Measurements from ENCODE around the gene STXBP6. TPM values are rescaled to one million over a fixed set of nuclear protein-coding genes. Genes with fewer than 3 reads are reported as not detected.
A peak's percentile ranks its signal among the peaks of the same experiment; 100 is the strongest.

Gene STXBP6
- total and polyA plus RNA-seq, 2 of the 13 experiments (the other 11 are each of a cell fraction or from before 2014, with no cell fraction given), result 35.3 to 42.8 TPM

DNA sequence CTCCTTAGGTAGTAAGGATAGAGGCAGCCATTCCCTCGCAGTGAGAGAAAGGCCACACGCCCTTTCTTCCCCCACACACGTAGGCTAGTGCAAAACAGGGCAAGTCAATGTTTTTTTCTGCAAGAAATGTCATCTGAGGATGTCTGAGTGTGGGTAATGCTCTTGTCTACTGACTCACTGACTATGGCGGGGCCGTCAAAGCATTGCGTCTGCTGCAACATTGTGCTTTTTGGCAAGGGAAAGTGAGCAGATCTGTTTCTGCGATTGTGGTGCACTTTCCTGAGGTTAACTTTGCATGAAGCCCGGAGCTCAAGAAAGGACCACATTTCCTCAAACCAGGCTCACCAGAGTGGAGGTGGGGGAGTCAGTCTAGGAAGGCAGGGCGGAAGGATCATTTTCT lies 234.4 kb downstream of the STXBP6 start (continued):
- TF ChIP-seq, protein P1, sequence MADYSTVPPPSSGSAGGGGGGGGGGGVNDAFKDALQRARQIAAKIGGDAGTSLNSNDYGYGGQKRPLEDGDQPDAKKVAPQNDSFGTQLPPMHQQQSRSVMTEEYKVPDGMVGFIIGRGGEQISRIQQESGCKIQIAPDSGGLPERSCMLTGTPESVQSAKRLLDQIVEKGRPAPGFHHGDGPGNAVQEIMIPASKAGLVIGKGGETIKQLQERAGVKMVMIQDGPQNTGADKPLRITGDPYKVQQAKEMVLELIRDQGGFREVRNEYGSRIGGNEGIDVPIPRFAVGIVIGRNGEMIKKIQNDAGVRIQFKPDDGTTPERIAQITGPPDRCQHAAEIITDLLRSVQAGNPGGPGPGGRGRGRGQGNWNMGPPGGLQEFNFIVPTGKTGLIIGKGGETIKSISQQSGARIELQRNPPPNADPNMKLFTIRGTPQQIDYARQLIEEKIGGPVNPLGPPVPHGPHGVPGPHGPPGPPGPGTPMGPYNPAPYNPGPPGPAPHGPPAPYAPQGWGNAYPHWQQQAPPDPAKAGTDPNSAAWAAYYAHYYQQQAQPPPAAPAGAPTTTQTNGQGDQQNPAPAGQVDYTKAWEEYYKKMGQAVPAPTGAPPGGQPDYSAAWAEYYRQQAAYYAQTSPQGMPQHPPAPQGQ (CRISPR knock-in tag; IDR thresholded peaks at IDR 0.05; ENCODE audit: borderline replicate concordance), result 0 out of 2 replicates have a peak, but pooled peaks have one; percentile 69
- TF ChIP-seq, protein P2, sequence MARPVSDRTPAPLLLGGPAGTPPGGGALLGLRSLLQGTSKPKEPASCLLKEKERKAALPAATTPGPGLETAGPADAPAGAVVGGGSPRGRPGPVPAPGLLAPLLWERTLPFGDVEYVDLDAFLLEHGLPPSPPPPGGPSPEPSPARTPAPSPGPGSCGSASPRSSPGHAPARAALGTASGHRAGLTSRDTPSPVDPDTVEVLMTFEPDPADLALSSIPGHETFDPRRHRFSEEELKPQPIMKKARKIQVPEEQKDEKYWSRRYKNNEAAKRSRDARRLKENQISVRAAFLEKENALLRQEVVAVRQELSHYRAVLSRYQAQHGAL (CRISPR knock-in tag; IDR thresholded peaks at IDR 0.05; ENCODE audit: not compliant biosample characterization), result peak; percentile 48

DNA sequence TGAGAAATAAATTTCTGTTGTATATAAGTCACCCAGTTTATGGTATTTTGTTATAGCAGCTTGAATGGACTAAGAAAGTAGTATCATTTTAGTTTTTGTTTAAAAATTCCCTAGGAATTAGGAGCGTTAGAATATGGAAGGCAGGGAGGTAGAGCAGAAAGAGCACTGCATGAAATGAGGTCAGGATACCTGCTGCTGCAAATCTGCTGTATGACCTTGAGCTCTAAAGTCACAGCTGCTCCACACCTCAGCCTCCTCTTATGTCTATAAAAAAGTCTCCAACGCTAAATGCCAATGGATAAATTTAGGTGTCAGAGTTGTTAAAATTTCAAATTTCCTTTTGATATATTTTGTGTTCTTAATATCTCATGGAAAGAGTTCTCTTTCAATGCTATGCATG lies 235.0 kb downstream of the STXBP6 start:
- no peak overlapping the region for H2AFZ ChIP-seq (ENCODE audit: low read length)
- no peak for TF ChIP-seq THYN1 (CRISPR knock-in tag; IDR thresholded peaks at IDR 0.05; ENCODE audit: borderline replicate concordance, low read depth)
- peak; percentile 99 for TF ChIP-seq ZNF234 (CRISPR knock-in tag; conservative IDR thresholded peaks at IDR 0.05)
- TF ChIP-seq MEF2D (CRISPR knock-in tag; IDR thresholded peaks at IDR 0.05), result no peak
- TF ChIP-seq KMT2A (CRISPR knock-in tag; IDR thresholded peaks at IDR 0.05), result no peak
- TF ChIP-seq KLF12 (CRISPR knock-in tag; IDR thresholded peaks at IDR 0.05; ENCODE audit: borderline replicate concordance), result peak; percentile 43; the same call in 1 of the 2 replicates
- TF ChIP-seq FOSL2 (CRISPR knock-in tag; IDR thresholded peaks at IDR 0.05), result 0 out of 2 replicates have a peak, but pooled peaks have one; percentile 8
- TF ChIP-seq, protein P3, sequence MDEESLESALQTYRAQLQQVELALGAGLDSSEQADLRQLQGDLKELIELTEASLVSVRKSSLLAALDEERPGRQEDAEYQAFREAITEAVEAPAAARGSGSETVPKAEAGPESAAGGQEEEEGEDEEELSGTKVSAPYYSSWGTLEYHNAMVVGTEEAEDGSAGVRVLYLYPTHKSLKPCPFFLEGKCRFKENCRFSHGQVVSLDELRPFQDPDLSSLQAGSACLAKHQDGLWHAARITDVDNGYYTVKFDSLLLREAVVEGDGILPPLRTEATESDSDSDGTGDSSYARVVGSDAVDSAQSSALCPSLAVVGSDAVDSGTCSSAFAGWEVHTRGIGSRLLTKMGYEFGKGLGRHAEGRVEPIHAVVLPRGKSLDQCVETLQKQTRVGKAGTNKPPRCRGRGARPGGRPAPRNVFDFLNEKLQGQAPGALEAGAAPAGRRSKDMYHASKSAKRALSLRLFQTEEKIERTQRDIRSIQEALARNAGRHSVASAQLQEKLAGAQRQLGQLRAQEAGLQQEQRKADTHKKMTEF (CRISPR knock-in tag; IDR thresholded peaks at IDR 0.05), result 0 out of 2 replicates have a peak, but pooled peaks have one; percentile 6
- TF ChIP-seq ZBTB42 (CRISPR knock-in tag; IDR thresholded peaks at IDR 0.05), result 0 out of 2 replicates have a peak, but pooled peaks have one; percentile 40
- TF ChIP-seq ZNF550 (CRISPR knock-in tag; IDR thresholded peaks at IDR 0.05; ENCODE audit: borderline replicate concordance), result no peak
- no peak for TF ChIP-seq NFYB (CRISPR knock-in tag; IDR thresholded peaks at IDR 0.05)
- no peak for TF ChIP-seq ELF3 (CRISPR knock-in tag; IDR thresholded peaks at IDR 0.05)
- no peak for TF ChIP-seq ZMAT3 (CRISPR knock-in tag; conservative IDR thresholded peaks at IDR 0.05)
- 0 out of 2 replicates have a peak, but pooled peaks have one; percentile 4 for TF ChIP-seq MYC (CRISPR knock-in tag; IDR thresholded peaks at IDR 0.05; ENCODE audit: borderline replicate concordance)
- TF ChIP-seq ZKSCAN1 (IDR thresholded peaks at IDR 0.05; ENCODE audit: low read length), result no peak
- 0 out of 2 replicates have a peak, but pooled peaks have one; percentile 8 for TF ChIP-seq FOXJ3 (CRISPR knock-in tag; IDR thresholded peaks at IDR 0.05; ENCODE audit: borderline replicate concordance)
- no peak for TF ChIP-seq ZNF326 (CRISPR knock-in tag; IDR thresholded peaks at IDR 0.05; ENCODE audit: borderline replicate concordance)
- no peak for TF ChIP-seq SP4 (CRISPR knock-in tag; IDR thresholded peaks at IDR 0.05)

More for the DNA sequence above, 235.0 kb downstream of the STXBP6 start:
- Histone ChIP-seq H3K79me2 (ENCODE audit: insufficient read depth, low read length) (no peaks in the 10 kb centered on the region), H3K4me2 (ENCODE audit: low read depth, low read length) (no peak overlapping the region), H3K27ac (ENCODE audit: extremely low read length, insufficient read depth, low read length) (no peak overlapping the region), H3K36me3 (replicated peaks in 1 of 2; ENCODE audit: control insufficient read depth in 1 of 2, insufficient read depth in 2 of 2, low read length in 2 of 2) (peaks cover 0 to 1% of the 10 kb centered on the region in 2 experiments; a peak in 2 of 5 replicates), H3K4me3 (replicated peaks in 1 of 3; ENCODE audit: insufficient read depth in 1 of 3, low read depth in 2 of 3, low read length in 3 of 3) (no peak overlapping the region), H3K9me3 (ENCODE audit: low read length) (no peaks in the 10 kb centered on the region), H3K4me1 (ENCODE audit: insufficient read depth, low read length) (peaks cover 78% of the 10 kb centered on the region), H3K9ac (ENCODE audit: insufficient read depth, low read depth, low read length) (no peak overlapping the region), H4K20me1 (ENCODE audit: insufficient read depth, low read length) (no peaks in the 10 kb centered on the region), H3K27me3 (ENCODE audit: control insufficient read depth in 1 of 2, insufficient read depth in 2 of 2, low read length in 2 of 2) (no peaks in the 10 kb centered on the region)
- FAIRE-seq (no peak), DNase-seq (ENCODE audit: low spot score) (no peak), ATAC-seq (no peak)
- CTCF ChIA-PET (ENCODE audit: low intra/inter-chr PET ratio, low total read pairs), result no interaction called here
- in situ Hi-C loops (cut with HindIII; ENCODE audit: extremely low pct_ligation_motif_present, low pct_unique_long_range_greater_than_20kb), result no loop called here
- intact Hi-C loops (cut with micrococcal nuclease; ENCODE audit: unreplicated experiment), result no loop called here
- no TSS peak for BruUV-seq (replicated peaks)
- WGBS (ENCODE audit: low lambda C conversion rate), result 79% methylated on average over 2 of the region's 2 CpGs
- POLR2A ChIA-PET, result interaction anchor here (1.1 to 10.7 kb wide), 3 partner anchors 10 to 74 kb away, joined by 3 to 380 read pairs (median 6); no protein-coding TSS in a partner anchor

Data from HepG2 (cell line).